ENCODE results near the gene MAP2K2.

The MAP2K2 gene

DNA sequence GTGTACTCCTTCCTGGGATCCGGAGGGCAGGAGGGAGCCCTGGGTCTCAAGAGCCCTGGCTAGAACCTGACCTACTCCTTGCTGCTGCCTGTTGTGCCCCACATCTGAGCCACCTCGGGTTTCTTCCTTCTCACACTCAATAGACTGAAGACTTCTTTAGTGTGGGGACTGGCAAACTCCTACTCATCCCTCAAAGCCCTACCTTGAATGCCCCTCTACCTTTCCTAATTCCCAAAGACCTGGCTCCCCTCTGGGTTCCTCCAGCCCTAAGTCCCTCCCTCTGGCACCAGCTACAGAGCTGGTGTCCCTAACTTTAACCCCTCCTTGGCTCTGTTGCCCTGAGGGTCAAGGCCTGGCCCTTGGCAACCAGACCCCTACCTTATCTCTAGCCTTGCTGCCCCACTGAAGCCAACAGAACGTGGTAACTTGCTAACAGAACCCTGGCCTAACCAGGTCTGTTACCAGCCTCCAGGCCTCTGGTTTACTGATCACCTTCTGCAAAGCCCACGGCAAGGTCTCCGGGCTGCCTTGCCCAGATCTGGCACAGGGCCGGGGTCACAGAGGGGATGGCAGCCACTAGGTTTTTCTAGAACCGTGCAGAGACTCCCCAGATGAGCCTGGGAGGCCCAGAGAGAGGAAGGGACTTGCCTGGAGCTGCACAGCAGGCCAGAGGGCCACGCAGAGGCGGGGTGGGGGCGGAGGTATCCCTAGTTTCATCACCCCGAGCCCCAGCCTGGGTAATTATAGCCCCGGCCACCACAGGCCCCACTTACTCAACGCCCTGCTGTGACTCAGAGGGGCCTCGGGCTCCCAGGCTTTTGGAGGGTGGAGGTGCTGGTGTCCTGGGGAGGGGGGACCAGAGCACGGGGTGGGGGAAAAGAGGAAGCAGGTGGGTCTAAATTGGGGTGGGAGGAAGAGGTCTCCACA lies 72.5 kb downstream of the MAP2K2 start:
- DNase-seq = peak in 2 of 10 donors; percentile 48 to 79
- intact Hi-C loops (cut with DNase I) = no loop called here

DNA sequence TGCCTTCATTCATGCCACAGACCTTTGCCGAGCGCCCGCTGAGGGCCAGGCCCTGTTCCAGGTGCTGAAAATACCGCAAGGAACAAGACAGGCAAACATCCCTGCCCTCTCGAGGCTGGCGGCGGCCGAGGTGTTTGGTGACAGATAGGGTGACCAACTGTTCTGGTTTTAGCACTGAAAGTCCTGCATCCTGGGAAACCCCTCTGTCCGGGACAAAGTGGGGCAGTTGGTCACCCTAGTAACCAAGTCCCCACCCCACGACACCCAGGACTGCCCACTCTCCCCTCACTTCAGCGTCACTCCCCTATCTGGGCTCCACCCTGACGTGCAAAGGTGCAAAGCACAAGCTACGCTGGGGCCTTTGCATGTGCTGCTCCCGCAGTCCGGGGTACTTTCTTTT lies 74.5 kb downstream of the MAP2K2 start:
- intact Hi-C loops (cut with DNase I) = no loop called here

DNA sequence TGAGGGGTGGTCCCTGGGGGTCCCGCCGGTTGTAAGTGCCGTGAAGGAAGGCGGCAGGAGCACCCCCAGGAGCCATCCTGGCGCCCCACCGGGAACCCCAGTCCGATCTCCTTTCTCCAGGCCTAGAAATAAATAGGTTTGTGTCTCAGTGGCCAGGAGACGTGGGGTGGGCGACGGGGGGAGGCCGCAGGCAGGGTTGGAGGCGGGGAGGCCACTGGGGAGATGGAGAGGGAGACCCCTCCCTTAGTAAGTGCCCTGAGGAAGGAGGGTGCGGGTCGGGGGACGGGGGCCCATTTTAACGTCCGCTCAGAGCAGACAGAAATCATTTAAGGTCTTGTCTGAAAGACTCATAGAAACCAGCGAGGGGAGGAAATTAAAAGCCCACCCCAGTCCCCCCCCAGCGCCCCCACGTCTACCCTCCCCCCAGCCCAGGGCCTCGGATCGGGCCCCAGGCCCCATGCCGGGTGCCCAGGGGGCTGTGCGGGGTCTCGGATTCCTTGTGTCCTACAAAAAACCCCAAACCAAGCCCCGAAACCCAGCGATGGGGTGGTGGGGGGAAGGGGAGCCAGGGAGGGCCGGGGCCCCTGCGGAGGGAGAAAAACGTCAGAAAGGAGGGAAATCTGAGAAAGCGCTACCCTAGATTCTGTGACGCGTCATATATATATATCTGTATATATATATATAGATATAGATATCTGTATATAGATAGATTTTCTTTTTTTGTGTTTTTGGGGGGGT lies 76.8 kb downstream of the MAP2K2 start:
- intact Hi-C loops (cut with DNase I) = no loop called here
- DNase-seq = peak in 1 of 10 donors; percentile 80

More for the DNA sequence above, 74.5 kb downstream of the MAP2K2 start:
- DNase-seq = peak in 2 of 10 donors; percentile 82 to 87

DNA sequence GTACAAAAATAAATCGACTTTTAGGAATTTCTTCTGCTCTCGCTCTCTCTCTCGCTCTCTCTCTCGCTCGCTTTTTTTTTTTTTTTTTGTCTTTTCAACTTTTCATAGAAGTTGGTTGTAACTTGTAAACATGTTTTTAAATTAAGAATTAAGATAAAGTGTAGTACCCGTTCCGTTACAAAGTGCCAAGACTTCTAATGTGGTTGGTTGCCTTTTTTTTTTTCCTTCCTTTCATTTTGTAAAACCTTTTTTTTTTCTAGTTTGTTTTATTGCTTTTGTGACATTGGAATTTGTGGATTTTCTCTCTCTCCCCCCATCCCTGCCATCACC lies 77.6 kb downstream of the MAP2K2 start:
- intact Hi-C loops (cut with DNase I) = no loop called here
- no peak for DNase-seq

DNA sequence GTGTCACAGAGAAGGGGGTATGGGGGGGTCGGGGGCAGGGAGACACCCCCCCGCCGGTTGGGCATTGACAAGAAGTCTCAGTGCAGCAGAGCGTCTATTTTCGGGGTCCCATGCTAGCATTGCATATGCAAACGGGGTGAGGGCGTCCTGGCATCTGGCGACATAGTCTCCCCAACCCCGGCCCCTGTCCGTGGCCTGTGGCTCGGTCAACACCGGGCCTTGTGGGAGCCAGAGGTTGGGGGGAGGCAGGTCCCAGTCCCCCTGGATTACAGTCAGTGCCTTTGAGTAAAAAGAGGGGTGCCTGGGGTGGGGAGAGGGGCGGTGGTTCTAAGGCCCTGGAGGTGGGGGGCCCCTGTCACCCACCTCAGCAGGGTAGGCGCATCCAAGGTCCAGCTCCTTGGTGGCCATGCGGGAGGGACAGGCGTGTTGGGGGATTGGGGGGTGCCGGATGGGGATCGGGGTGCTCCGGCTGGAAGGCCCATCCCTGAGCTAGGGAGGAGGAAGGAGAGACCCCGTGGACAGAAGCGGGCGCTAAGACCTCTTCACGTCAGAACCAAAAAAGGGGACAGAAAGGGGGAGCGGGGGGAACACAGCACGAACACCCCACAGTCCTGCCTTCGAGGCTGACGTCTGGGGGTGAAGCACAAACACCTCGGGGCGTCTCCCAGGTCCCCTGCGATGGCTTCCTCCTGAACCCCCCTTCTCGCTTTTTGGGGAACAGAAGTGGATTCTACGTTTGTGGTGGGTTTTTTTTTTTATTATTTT lies 78.1 kb downstream of the MAP2K2 start:
- intact Hi-C loops (cut with DNase I) = no loop called here
- no peak for DNase-seq

DNA sequence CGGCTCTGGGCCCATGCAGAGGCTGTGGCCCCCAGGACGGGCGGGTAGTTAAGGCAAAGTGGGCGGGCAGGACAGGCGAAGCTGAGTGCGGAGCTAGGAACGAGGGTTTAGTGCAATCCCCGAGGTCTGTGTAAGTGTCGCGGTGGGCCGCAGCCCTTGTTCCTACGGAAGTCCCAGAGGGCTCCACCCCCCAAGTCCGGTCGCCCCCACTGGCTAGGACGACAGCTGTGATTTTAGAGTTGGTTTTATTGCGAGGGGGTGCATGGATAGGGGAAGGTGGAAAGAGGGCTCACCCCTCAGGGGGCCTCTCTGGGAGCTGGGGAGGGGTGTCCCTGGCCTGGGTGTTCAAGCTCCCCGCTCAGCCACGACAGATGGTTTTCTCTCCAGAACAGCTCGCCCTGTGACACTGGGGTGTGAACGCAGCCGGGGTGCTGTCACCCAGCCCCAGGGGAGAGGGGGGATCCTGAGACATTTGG lies 78.9 kb downstream of the MAP2K2 start:
- intact Hi-C loops (cut with DNase I) = no loop called here
- peak in 1 of 10 donors; percentile 24 for DNase-seq

DNA sequence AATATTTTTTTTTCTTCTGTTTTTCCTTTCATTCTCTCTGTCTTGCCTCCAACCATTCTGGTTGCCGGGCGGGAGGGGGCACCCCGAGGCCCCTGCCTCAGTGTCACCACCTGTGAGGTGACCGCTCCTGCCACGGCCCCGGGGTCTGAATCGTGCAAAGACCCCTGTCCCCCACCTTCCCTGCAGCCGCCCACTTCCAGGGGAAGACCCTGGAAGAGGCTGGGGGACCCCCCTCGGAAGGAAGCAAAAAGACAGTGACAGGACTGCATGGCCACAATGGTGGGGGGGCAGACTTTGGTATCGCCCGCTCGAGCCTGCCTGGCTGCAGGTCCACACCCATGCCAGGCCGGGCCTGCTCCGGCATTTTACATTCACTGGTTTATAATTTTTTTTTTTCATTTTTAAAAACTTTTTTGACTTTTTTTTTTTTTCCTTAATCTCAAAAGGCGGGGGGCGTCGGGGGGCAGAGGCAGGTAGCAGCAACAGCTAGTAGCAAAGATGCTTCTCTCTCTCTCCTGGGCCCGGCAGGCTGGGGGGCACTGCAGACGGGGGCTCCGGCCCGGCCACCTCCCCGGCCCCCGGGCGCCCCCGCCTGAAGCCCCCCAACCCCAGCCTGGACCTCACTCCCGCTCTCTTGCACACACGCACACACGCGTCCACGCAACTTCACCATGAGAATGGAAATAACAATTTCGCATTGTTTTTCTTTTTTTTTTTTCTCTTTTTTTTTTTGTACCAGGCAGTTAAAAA lies 79.8 kb downstream of the MAP2K2 start:
- intact Hi-C loops (cut with DNase I) = no loop called here
- DNase-seq = no peak

DNA sequence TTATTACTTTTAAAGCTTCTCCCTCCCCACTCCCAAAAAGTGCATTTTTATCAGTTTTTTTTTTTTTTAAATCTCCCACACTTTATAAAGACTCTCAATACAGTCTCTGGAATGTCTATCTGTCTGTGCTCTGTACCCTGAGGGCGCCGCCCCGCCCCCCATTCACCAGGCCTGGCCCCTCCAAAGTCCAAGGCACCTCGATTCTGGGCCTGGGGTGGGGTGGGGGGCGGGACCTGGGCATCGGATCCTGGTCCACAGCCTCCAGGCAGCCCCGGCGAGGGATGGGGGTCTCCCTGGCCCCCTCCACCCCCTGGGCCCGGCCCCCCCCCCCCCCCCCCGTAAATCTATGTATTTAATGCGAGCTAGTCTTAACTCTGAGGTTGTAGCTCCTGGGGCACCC lies 80.5 kb downstream of the MAP2K2 start:
- no peak for DNase-seq
- intact Hi-C loops (cut with DNase I) = no loop called here

DNA sequence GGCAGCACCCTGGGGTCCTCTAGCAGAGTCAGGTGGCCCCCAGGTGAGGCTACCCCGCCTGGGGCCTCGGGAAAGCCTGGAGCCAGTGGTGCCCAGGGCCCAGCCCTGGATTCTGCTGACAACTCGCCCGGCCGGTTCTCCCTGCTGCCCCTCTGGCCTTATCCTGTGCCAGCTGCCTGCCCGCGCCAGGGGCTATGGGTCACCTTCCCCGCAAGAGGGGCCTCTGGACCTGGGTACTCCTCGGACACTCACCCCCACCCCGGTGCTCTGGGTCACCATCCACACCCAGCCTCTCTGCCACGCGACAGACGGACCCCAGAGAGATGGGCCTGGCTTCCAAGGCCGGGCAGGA lies 81.2 kb downstream of the MAP2K2 start:
- no peak for DNase-seq
- intact Hi-C loops (cut with DNase I) = no loop called here

DNA sequence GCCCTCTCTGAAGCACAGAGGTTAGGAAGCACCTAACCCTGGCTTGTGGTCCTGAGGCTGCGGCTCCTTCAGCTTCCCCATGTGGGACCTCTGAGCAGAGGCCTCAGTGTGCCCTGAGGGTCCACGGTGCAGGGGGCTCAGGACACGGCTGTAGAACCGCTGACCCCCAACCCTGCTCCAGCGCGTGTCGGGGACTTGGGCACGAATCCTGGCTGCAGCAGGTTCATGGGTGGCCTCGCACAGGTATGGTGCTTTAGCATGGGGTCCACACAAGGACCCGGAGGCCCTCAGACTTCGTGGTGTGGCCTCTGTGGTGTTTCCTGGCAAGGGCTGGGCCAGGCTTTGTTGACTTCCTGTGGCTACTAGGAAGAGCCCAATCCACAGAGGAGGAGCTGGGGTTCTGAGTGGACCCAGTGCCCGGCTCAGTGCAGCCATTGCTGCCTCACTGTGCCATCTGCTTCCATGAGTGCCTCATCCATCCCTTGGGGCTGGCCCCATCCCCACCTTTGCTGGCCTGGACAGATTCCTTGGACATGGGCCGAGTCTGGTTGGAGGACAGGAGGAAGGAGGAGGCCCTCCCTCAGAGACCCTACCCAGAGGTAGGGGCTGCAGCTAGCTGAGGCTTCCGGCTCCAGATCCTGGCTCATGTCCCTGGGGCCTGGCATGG lies 81.7 kb downstream of the MAP2K2 start:
- intact Hi-C loops (cut with DNase I) = no loop called here

More for the DNA sequence above, 81.7 kb downstream of the MAP2K2 start:
- no peak for DNase-seq
